ENCODE data around the gene LINGO3. TPM values are rescaled to one million over a fixed set of nuclear protein-coding genes. Genes with fewer than 3 reads are reported as not detected.

LINGO3 gene
- total and polyA plus RNA-seq, 10 of the 15 experiments (the other 5 are each of a cell fraction or from before 2014, with no cell fraction given): 0.09 to 2.0 (median 0.40) TPM; not detected in 5

DNA sequence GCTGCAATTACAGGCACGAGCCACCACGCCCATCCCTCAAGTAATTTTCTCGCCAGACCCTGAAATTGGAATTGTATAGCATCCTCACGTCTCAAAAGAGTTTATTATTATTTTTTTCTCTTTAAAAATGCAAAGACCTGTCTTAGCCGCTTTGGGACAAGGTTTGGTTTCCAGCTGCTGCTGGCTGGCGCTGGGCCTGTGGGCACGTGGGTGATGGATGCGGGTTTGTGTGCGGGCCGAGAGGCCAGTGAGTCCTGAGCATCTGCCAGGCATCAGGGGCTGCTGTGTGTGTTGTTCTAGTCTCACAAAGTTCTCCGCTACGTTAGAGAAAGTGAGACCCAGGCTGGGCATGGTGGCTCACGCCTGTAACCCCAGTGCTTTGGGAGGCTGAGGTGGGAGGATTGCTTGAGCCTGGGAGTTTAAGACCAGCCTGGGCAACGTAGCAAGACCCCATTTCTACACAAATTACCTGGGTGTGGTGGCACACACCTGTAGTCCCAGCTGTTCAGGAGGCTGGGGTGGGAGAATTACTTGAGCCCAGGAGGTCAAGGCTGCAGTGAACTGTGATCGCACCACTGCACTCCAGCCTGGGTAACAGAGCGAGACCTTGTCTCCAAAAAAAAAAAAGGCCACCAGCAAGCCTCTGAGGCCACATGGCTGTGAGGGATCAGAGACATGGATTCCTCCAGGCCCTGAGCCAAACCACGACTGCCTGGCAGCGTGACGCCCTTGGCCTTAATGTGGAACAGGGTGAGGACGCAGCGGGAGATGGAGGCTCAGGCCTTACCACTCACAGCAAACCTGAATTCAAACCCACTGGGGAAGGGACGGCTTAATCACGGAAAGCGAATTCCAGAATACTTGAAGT, 47.4 kb upstream of the LINGO3 start:
- no TSS peak for BruUV-seq (replicated peaks)
- Histone ChIP-seq H3K9ac (ENCODE audit: control insufficient read depth, insufficient read depth, low read length) (no peak overlapping the region), H4K20me1 (ENCODE audit: control insufficient read depth, insufficient read depth) (no peaks in the 10 kb centered on the region), H3K4me3 (no peak overlapping the region), H3K4me2 (ENCODE audit: control insufficient read depth, insufficient read depth) (no peak overlapping the region), H3K79me2 (ENCODE audit: control insufficient read depth, insufficient read depth, low read length) (no peaks in the 10 kb centered on the region), H2AFZ (ENCODE audit: control insufficient read depth, low read depth, low read length) (no peak overlapping the region), H3K36me3 (ENCODE audit: control insufficient read depth in 2 of 2, insufficient read depth in 2 of 2, low read length in 1 of 2) (no peaks in the 10 kb centered on the region), H3K9me3 (replicated peaks; ENCODE audit: control insufficient read depth, insufficient read depth, low read length) (no peaks in the 10 kb centered on the region; the same call in 2 of the 3 replicates), H3K4me1 (ENCODE audit: control insufficient read depth, insufficient read depth, low read length) (no peaks in the 10 kb centered on the region), H3K27ac (ENCODE audit: control insufficient read depth, insufficient read depth) (no peak overlapping the region), H3K27me3 (replicated peaks in 1 of 2; ENCODE audit: control insufficient read depth in 2 of 2, insufficient read depth in 2 of 2, low read length in 1 of 2) (no peaks in the 10 kb centered on the region)
- ChIA-PET POLR2A (no interaction called here), CTCF (no interaction called here), SMC1A (ENCODE audit: uncharacterized antibody, unreplicated experiment) (no interaction called here), RAD21 (ENCODE audit: unreplicated experiment) (no interaction called here)
- DNase-seq (ENCODE audit: low read depth, low spot score) (no peak), ATAC-seq (no peak), FAIRE-seq (no peak)
- TF ChIP-seq BCL11A (IDR thresholded peaks at IDR 0.05; ENCODE audit: low read depth, low read length) (no peak), SRF (IDR thresholded peaks at IDR 0.05; ENCODE audit: low read depth in 2 of 2, low read length in 2 of 2) (no peak)
- in situ Hi-C loops (cut with MboI): no loop called here
- intact Hi-C loops (cut with micrococcal nuclease; ENCODE audit: unreplicated experiment): no loop called here
- WGBS (ENCODE audit: insufficient coverage, insufficient replicate concordance, low lambda C conversion rate, missing lambda C conversion rate): 90% methylated on average over 24 of the region's 24 CpGs

DNA sequence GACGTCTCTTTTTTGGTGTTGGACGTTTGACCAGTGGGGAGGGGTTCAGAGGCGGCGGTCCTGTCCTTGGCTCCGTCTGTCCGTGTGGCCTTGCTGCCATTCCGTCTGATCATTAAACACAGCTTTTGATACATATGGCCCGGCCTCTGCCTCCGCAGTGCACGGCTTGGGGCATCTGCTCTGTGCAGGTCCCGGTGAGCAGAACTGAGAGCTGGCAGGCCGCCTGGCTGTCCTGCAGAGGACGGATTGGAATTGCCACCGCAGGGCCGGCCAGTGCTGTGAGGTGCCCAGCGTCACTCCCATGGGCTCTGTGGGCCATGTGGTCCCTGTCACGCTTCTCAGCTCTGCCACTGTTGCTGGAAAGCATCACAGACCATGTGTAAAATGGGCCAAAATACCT, 46.7 kb upstream of the LINGO3 start:
- ATAC-seq: no peak
- no peak for DNase-seq (ENCODE audit: low read depth, low spot score)
- POLR2A ChIA-PET: no interaction called here

More for the DNA sequence above, 46.7 kb upstream of the LINGO3 start:
- Histone ChIP-seq H3K27ac (ENCODE audit: control insufficient read depth, insufficient read depth) (no peak overlapping the region), H3K9me3 (replicated peaks; ENCODE audit: control insufficient read depth, insufficient read depth, low read length) (no peaks in the 10 kb centered on the region; the same call in 2 of the 3 replicates), H3K79me2 (ENCODE audit: control insufficient read depth, insufficient read depth, low read length) (no peaks in the 10 kb centered on the region), H3K36me3 (ENCODE audit: control insufficient read depth in 2 of 2, insufficient read depth in 2 of 2, low read length in 1 of 2) (no peaks in the 10 kb centered on the region), H3K9ac (ENCODE audit: control insufficient read depth, insufficient read depth, low read length) (no peak overlapping the region), H3K4me3 (no peak overlapping the region), H3K4me2 (ENCODE audit: control insufficient read depth, insufficient read depth) (no peak overlapping the region), H3K4me1 (ENCODE audit: control insufficient read depth, insufficient read depth, low read length) (no peaks in the 10 kb centered on the region), H4K20me1 (ENCODE audit: control insufficient read depth, insufficient read depth) (no peaks in the 10 kb centered on the region), H3K27me3 (replicated peaks in 1 of 2; ENCODE audit: control insufficient read depth in 2 of 2, insufficient read depth in 2 of 2, low read length in 1 of 2) (no peaks in the 10 kb centered on the region), H2AFZ (ENCODE audit: control insufficient read depth, low read depth, low read length) (no peak overlapping the region)
- ChIA-PET RAD21 (ENCODE audit: unreplicated experiment) (no interaction called here), SMC1A (ENCODE audit: uncharacterized antibody, unreplicated experiment) (no interaction called here), CTCF (no interaction called here)
- intact Hi-C loops (cut with micrococcal nuclease; ENCODE audit: unreplicated experiment) (no loop called here), in situ Hi-C loops (cut with MboI) (no loop called here)
- no TSS peak for BruUV-seq (replicated peaks)
- TF ChIP-seq MEF2B (IDR thresholded peaks at IDR 0.05; ENCODE audit: partially characterized antibody, poor library complexity, severe bottlenecking) (no peak), EP300 (IDR thresholded peaks at IDR 0.05; ENCODE audit: borderline replicate concordance in 1 of 2, control insufficient read depth in 1 of 2, low read depth in 2 of 2, low read length in 2 of 2) (no peak)
- TF ChIP-seq, protein P1, sequence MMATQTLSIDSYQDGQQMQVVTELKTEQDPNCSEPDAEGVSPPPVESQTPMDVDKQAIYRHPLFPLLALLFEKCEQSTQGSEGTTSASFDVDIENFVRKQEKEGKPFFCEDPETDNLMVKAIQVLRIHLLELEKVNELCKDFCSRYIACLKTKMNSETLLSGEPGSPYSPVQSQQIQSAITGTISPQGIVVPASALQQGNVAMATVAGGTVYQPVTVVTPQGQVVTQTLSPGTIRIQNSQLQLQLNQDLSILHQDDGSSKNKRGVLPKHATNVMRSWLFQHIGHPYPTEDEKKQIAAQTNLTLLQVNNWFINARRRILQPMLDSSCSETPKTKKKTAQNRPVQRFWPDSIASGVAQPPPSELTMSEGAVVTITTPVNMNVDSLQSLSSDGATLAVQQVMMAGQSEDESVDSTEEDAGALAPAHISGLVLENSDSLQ (IDR thresholded peaks at IDR 0.05): no peak
- 85% methylated on average over 17 of the region's 17 CpGs for WGBS (ENCODE audit: insufficient coverage, insufficient replicate concordance, low lambda C conversion rate, missing lambda C conversion rate)
- no peak for FAIRE-seq

Measured in GM12878 (cell line).